Neural progenitor cell (in vitro differentiated cells): Measurements from ENCODE around the gene TRAK1.

ENCODE experiments used
- CTCF ChIP-seq: fragments of 200-600 bp; sonication (generic); IDR thresholded peaks from 2 replicates; pipeline ENCODE4 v1.5.1; 2017; ENCODE audit warnings: antibody characterized with exemption, mild to moderate bottlenecking
- EZH2 ChIP-seq: fragments of 200-600 bp; sonication (generic); IDR thresholded peaks from 2 replicates; pipeline ENCODE4 v1.6.1; 2017; ENCODE audit warnings: antibody characterized with exemption, mild to moderate bottlenecking, moderate library complexity
- EZH2phosphoT487 ChIP-seq: fragments of 200-600 bp; sonication (generic); IDR thresholded peaks from 2 replicates; pipeline ENCODE4 v1.6.1; 2017; ENCODE audit warnings: antibody characterized with exemption

GRCh38 chr3:42174679-42175385 is 83.7 kb downstream of the TRAK1 start:
- TF ChIP-seq CTCF = no peak
- no peak for TF ChIP-seq EZH2
- no peak for TF ChIP-seq EZH2phosphoT487
